PC-9 (cell line): ENCODE data around the gene CMTM2. TPM values are rescaled to one million over a fixed set of nuclear protein-coding genes. Genes with fewer than 3 reads are reported as not detected.

Source experiments
- BruUV-seq: library from RNA; stranded (reverse); fragments of 400-500 nt; replicated peaks from 2 replicates; lab custom pipeline; 2021; lab: Mats Ljungman, UMichigan
- CTCF ChIA-PET: fragments of 300-600 bp; sonication (Branson Sonifier 250); formaldehyde crosslinking; loops from one replicate; lab custom pipeline; 2022; ENCODE audit warnings: antibody characterized with exemption; lab: Charles Lee
- POLR2A ChIA-PET: fragments of 300-600 bp; sonication (Branson Sonifier 250); formaldehyde crosslinking; loops from one replicate; lab custom pipeline; 2022; ENCODE audit warnings: antibody characterized with exemption; ENCODE audit not compliant: unreplicated experiment; lab: Charles Lee
- DNase-seq, 2 experiments: peaks; one replicate each; pipeline versions ENCODE4 v3.0.0 to v3.0.0-alpha.2; 2015 to 2022; ENCODE audit warnings: mixed read lengths in 1 of 2
- H2AFZ ChIP-seq: fragments of 200-600 bp; sonication (generic); 2 replicates; pipeline ENCODE4 v1.8.1; 2017; ENCODE audit warnings: antibody characterized with exemption
- H3F3A ChIP-seq: fragments of 200-600 bp; sonication (generic); 2 replicates; pipeline ENCODE4 v1.8.1; 2017; ENCODE audit warnings: antibody characterized with exemption, mild to moderate bottlenecking, low read depth; ENCODE audit not compliant: insufficient read depth
- H3K27ac ChIP-seq: fragments of 200-600 bp; sonication (generic); 2 replicates; pipeline ENCODE4 v1.6.1; 2016; ENCODE audit warnings: mixed run types
- H3K27me3 ChIP-seq: fragments of 200-600 bp; sonication (generic); 2 replicates; pipeline ENCODE4 v1.6.1; 2016; ENCODE audit warnings: low read depth, mixed run types; ENCODE audit not compliant: insufficient read depth
- H3K36me3 ChIP-seq: fragments of 200-600 bp; sonication (generic); 2 replicates; pipeline ENCODE4 v1.6.1; 2016; ENCODE audit warnings: low read depth, mixed run types
- H3K4me1 ChIP-seq: fragments of 200-600 bp; sonication (generic); replicated peaks from 2 replicates; pipeline ENCODE4 v1.6.1; 2016; ENCODE audit warnings: mixed run types; ENCODE audit not compliant: insufficient read depth
- H3K4me2 ChIP-seq: fragments of 200-600 bp; sonication (generic); 2 replicates; pipeline ENCODE4 v1.6.1; 2017; ENCODE audit warnings: mixed run types
- H3K4me3 ChIP-seq: fragments of 200-600 bp; sonication (generic); 2 replicates; pipeline ENCODE4 v1.6.1; 2016; ENCODE audit warnings: mixed run types
- H3K79me2 ChIP-seq: fragments of 200-600 bp; sonication (generic); 2 replicates; pipeline ENCODE4 v1.6.1; 2017; ENCODE audit warnings: low read depth, mixed run types
- H3K9me2 ChIP-seq: fragments of 200-600 bp; sonication (generic); 2 replicates; pipeline ENCODE4 v1.8.1; 2017; ENCODE audit warnings: mild to moderate bottlenecking; ENCODE audit not compliant: insufficient read depth
- H3K9me3 ChIP-seq: fragments of 200-600 bp; sonication (generic); 2 replicates; pipeline ENCODE4 v1.8.1; 2016; ENCODE audit warnings: low read depth; ENCODE audit not compliant: insufficient read depth
- H4K20me1 ChIP-seq: fragments of 200-600 bp; sonication (generic); 2 replicates; pipeline ENCODE4 v1.8.1; 2017; ENCODE audit not compliant: insufficient read depth
- CTCF ChIP-seq: fragments of 200-600 bp; sonication (generic); conservative IDR thresholded peaks from 2 replicates; pipeline ENCODE4 v1.6.1; 2017; ENCODE audit warnings: mixed run types, antibody characterized with exemption, mild to moderate bottlenecking, moderate library complexity
- EZH2 ChIP-seq: fragments of 200-600 bp; sonication (generic); IDR thresholded peaks from 2 replicates; pipeline ENCODE4 v1.8.0; 2017; ENCODE audit warnings: antibody characterized with exemption, low read depth
- intact Hi-C: fragments of 100-400 bp; cut with micrococcal nuclease; formaldehyde crosslinking; loops from one replicate; pipeline ENCODE4 v1.10.0; 2022; ENCODE audit not compliant: unreplicated experiment
- total RNA-seq: library from RNA; stranded (reverse); gene quantifications from 2 replicates; pipeline ENCODE4 v1.2.3, GENCODE V29; 2021

The CMTM2 gene
- total RNA-seq, 1 experiment from 2014 or later = not detected

GRCh38 chr16:66605979-66606751 lies 26.9 kb downstream of the CMTM2 start:
- peaks cover 23% of the 10 kb centered on the region; the same call in 1 of the 2 replicates for H3F3A ChIP-seq
- H3K36me3 ChIP-seq = no peaks in the 10 kb centered on the region
- H3K27me3 ChIP-seq = no peaks in the 10 kb centered on the region
- peaks cover 14% of the 10 kb centered on the region for H3K4me1 ChIP-seq
- H3K4me3 ChIP-seq = no peak overlapping the region
- H4K20me1 ChIP-seq = 0 out of 2 replicates have a peak, but pooled peaks cover 4% of the 10 kb centered on the region
- peak in 1 of 2 experiments; percentile 21 for DNase-seq
- no peaks in the 10 kb centered on the region for H3K9me2 ChIP-seq
- no peak overlapping the region for H3K27ac ChIP-seq
- intact Hi-C loops = loop anchor here (2.0 to 5.0 kb wide), 4 partner anchors 91 to 197 kb away; partner anchors contain the start of gene CMTM4
- TF ChIP-seq CTCF = no peak
- no peak for TF ChIP-seq EZH2
- H3K79me2 ChIP-seq = no peaks in the 10 kb centered on the region
- H3K4me2 ChIP-seq = peak overlapping the region; percentile 78
- no peaks in the 10 kb centered on the region for H3K9me3 ChIP-seq
- POLR2A ChIA-PET = no interaction called here
- no TSS peak for BruUV-seq
- CTCF ChIA-PET = no interaction called here
- H2AFZ ChIP-seq = no peak overlapping the region

GRCh38 chr16:66608241-66609138 lies 29.2 kb downstream of the CMTM2 start:
- Histone ChIP-seq H3K9me2 (no peaks in the 10 kb centered on the region), H2AFZ (no peak overlapping the region), H3K36me3 (no peaks in the 10 kb centered on the region), H3K79me2 (no peaks in the 10 kb centered on the region), H3K27me3 (no peaks in the 10 kb centered on the region), H3F3A (peaks cover 22% of the 10 kb centered on the region; the same call in 1 of the 2 replicates), H4K20me1 (0 out of 2 replicates have a peak, but pooled peaks cover 4% of the 10 kb centered on the region), H3K9me3 (no peaks in the 10 kb centered on the region), H3K4me3 (no peak overlapping the region), H3K4me2 (no peak overlapping the region), H3K27ac (no peak overlapping the region), H3K4me1 (peaks cover 14% of the 10 kb centered on the region)
- intact Hi-C loops = loop anchor here (2.0 to 5.0 kb wide), 5 partner anchors 52 to 260 kb away; no protein-coding TSS in a partner anchor
- POLR2A ChIA-PET = interaction anchor here (0.6 to 0.7 kb wide), 3 partner anchors 10 to 54 kb away, joined by 3 to 4 read pairs (median 3); no protein-coding TSS in a partner anchor
- TF ChIP-seq EZH2 = no peak
- peak; percentile 92 for TF ChIP-seq CTCF
- CTCF ChIA-PET = interaction anchor here (0.6 to 1.3 kb wide), 15 partner anchors 10 to 272 kb away, joined by 3 to 15 read pairs (median 4); partner anchors contain the start of genes DYNC1LI2 and PDP2
- peak; percentile 78 to 90 for DNase-seq
- no TSS peak for BruUV-seq

- Histone ChIP-seq H3K27ac (no peak overlapping the region), H3F3A (peaks cover 18% of the 10 kb centered on the region; the same call in 1 of the 2 replicates), H3K4me2 (no peak overlapping the region), H3K4me3 (no peak overlapping the region), H3K9me3 (no peaks in the 10 kb centered on the region), H3K9me2 (no peaks in the 10 kb centered on the region), H3K36me3 (no peaks in the 10 kb centered on the region), H3K4me1 (peaks cover 10% of the 10 kb centered on the region), H3K79me2 (no peaks in the 10 kb centered on the region), H4K20me1 (0 out of 2 replicates have a peak, but pooled peaks cover 4% of the 10 kb centered on the region), H2AFZ (no peak overlapping the region), H3K27me3 (no peaks in the 10 kb centered on the region)
- no peak for TF ChIP-seq CTCF
- no peak for TF ChIP-seq EZH2
- ChIA-PET CTCF (interaction anchor here (0.6 to 1.3 kb wide), 12 partner anchors 9 to 270 kb away, joined by 3 to 15 read pairs (median 4); partner anchors contain the start of gene DYNC1LI2), POLR2A (interaction anchor here (0.6 to 0.7 kb wide), 2 partner anchors 10 to 51 kb away, joined by 3 read pairs; no protein-coding TSS in a partner anchor)
- intact Hi-C loops = loop anchor here (2.0 to 5.0 kb wide), 5 partner anchors 52 to 260 kb away; no protein-coding TSS in a partner anchor
- no TSS peak for BruUV-seq
- DNase-seq = no peak
Observed at GRCh38 chr16:66609139-66609510, 29.9 kb downstream of the CMTM2 start.
